ENCODE measurements around the gene XYLT2. TPM values are rescaled to one million over a fixed set of nuclear protein-coding genes. Genes with fewer than 3 reads are reported as not detected.

XYLT2 gene
- total RNA-seq, 1 experiment from 2014 or later: 28.5 TPM

DNA sequence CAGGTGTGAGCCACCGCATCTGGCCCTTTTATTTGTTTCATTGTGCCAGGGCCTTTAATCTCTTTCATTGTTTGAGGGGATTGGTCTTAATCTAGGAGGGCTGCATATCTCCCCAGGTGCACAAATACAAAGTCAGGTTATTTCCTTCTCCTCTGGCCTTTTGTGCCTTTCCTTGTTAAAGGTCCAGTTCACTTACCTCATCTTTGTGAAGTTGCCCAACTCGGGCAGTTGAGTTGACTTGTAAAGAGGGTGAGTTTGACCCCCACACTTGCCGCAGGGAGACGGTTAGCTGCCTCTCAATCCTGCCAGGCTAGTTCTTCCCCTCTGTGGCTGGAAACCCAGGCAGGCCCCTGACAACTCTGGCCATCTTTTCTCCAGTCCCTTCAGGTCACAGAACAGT is 38.3 kb upstream of the XYLT2 start:
- Histone ChIP-seq H3K4me3 (ENCODE audit: low read depth in 2 of 2, low read length in 2 of 2) (no peak overlapping the region), H3K27ac (ENCODE audit: low read length) (no peak overlapping the region), H3K27me3 (ENCODE audit: control insufficient read depth, insufficient read depth, low read length) (no peaks in the 10 kb centered on the region), H3K9me3 (ENCODE audit: control insufficient read depth, insufficient read depth, low read depth, low read length) (no peaks in the 10 kb centered on the region), H3K36me3 (ENCODE audit: control insufficient read depth, insufficient read depth, low read length) (no peaks in the 10 kb centered on the region), H3K4me1 (ENCODE audit: control insufficient read depth, insufficient read depth, low read length) (no peaks in the 10 kb centered on the region)
- ChIA-PET CTCF (no interaction called here), POLR2A (interaction anchor here (0.6 kb wide), 1 partner anchor 10 kb away, joined by 10 read pairs; no protein-coding TSS in a partner anchor)
- TF ChIP-seq, protein P1, sequence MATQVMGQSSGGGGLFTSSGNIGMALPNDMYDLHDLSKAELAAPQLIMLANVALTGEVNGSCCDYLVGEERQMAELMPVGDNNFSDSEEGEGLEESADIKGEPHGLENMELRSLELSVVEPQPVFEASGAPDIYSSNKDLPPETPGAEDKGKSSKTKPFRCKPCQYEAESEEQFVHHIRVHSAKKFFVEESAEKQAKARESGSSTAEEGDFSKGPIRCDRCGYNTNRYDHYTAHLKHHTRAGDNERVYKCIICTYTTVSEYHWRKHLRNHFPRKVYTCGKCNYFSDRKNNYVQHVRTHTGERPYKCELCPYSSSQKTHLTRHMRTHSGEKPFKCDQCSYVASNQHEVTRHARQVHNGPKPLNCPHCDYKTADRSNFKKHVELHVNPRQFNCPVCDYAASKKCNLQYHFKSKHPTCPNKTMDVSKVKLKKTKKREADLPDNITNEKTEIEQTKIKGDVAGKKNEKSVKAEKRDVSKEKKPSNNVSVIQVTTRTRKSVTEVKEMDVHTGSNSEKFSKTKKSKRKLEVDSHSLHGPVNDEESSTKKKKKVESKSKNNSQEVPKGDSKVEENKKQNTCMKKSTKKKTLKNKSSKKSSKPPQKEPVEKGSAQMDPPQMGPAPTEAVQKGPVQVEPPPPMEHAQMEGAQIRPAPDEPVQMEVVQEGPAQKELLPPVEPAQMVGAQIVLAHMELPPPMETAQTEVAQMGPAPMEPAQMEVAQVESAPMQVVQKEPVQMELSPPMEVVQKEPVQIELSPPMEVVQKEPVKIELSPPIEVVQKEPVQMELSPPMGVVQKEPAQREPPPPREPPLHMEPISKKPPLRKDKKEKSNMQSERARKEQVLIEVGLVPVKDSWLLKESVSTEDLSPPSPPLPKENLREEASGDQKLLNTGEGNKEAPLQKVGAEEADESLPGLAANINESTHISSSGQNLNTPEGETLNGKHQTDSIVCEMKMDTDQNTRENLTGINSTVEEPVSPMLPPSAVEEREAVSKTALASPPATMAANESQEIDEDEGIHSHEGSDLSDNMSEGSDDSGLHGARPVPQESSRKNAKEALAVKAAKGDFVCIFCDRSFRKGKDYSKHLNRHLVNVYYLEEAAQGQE (IDR thresholded peaks at IDR 0.05; ENCODE audit: insufficient read depth in 1 of 2, low read depth in 2 of 2, low read length in 1 of 2): no peak
- TF ChIP-seq, protein P2, sequence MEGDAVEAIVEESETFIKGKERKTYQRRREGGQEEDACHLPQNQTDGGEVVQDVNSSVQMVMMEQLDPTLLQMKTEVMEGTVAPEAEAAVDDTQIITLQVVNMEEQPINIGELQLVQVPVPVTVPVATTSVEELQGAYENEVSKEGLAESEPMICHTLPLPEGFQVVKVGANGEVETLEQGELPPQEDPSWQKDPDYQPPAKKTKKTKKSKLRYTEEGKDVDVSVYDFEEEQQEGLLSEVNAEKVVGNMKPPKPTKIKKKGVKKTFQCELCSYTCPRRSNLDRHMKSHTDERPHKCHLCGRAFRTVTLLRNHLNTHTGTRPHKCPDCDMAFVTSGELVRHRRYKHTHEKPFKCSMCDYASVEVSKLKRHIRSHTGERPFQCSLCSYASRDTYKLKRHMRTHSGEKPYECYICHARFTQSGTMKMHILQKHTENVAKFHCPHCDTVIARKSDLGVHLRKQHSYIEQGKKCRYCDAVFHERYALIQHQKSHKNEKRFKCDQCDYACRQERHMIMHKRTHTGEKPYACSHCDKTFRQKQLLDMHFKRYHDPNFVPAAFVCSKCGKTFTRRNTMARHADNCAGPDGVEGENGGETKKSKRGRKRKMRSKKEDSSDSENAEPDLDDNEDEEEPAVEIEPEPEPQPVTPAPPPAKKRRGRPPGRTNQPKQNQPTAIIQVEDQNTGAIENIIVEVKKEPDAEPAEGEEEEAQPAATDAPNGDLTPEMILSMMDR (IDR thresholded peaks at IDR 0.05): no peak
- no peak for TF ChIP-seq POLR2AphosphoS5 (IDR thresholded peaks at IDR 0.05; ENCODE audit: low read depth, low read length)
- TF ChIP-seq SIN3A (IDR thresholded peaks at IDR 0.05; ENCODE audit: borderline replicate concordance, insufficient read depth, low read depth, low read length): no peak
- TF ChIP-seq TCF7L2 (IDR thresholded peaks at IDR 0.05; ENCODE audit: low read depth, low read length): no peak
- intact Hi-C loops (cut with micrococcal nuclease; ENCODE audit: unreplicated experiment): no loop called here
- no TSS peak for BruUV-seq (replicated peaks)
- DNase-seq (ENCODE audit: low read depth, low spot score) (no peak), ATAC-seq (no peak)
- in situ Hi-C loops (cut with HindIII; ENCODE audit: low pct_unique_long_range_greater_than_20kb, low sequenced_read_pairs): no loop called here

DNA sequence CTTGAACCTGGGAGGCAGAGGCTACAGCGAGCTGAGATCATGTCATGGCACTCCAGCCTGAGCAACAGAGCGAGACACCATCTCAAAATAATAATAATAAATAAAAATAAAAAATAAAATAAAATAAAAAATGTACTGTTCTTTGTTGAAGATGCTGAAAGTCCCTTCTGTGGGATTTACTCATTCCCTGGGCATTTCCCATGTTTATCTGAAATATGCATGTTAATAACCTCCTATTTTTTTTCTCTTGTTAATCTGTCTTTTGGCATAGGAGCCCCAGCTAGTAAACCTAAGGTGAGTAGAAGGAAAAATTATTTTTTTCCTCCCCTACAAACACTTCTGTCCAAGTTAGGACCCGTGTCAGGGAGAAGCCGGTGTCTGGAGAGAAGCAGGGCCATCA is 37.3 kb upstream of the XYLT2 start:
- no peak overlapping the region for H3K27ac ChIP-seq (ENCODE audit: low read length)
- ATAC-seq (no peak), DNase-seq (ENCODE audit: low read depth, low spot score) (no peak)
- H3K36me3 ChIP-seq (ENCODE audit: control insufficient read depth, insufficient read depth, low read length): no peaks in the 10 kb centered on the region
- no peak overlapping the region for H3K4me3 ChIP-seq (ENCODE audit: low read depth in 2 of 2, low read length in 2 of 2)
- H3K4me1 ChIP-seq (ENCODE audit: control insufficient read depth, insufficient read depth, low read length): no peaks in the 10 kb centered on the region
- BruUV-seq (replicated peaks): no TSS peak
- intact Hi-C loops (cut with micrococcal nuclease; ENCODE audit: unreplicated experiment) (no loop called here), in situ Hi-C loops (cut with HindIII; ENCODE audit: low pct_unique_long_range_greater_than_20kb, low sequenced_read_pairs) (no loop called here)
- H3K9me3 ChIP-seq (ENCODE audit: control insufficient read depth, insufficient read depth, low read depth, low read length): no peaks in the 10 kb centered on the region
- no peaks in the 10 kb centered on the region for H3K27me3 ChIP-seq (ENCODE audit: control insufficient read depth, insufficient read depth, low read length)
- TF ChIP-seq SIN3A (IDR thresholded peaks at IDR 0.05; ENCODE audit: borderline replicate concordance, insufficient read depth, low read depth, low read length): no peak
- TF ChIP-seq, protein P2 (IDR thresholded peaks at IDR 0.05): no peak
- no peak for TF ChIP-seq POLR2AphosphoS5 (IDR thresholded peaks at IDR 0.05; ENCODE audit: low read depth, low read length)
- TF ChIP-seq TCF7L2 (IDR thresholded peaks at IDR 0.05; ENCODE audit: low read depth, low read length): no peak
- TF ChIP-seq, protein P1 (IDR thresholded peaks at IDR 0.05; ENCODE audit: insufficient read depth in 1 of 2, low read depth in 2 of 2, low read length in 1 of 2): no peak
- ChIA-PET CTCF (interaction anchor here (0.6 to 0.7 kb wide), 2 partner anchors 77 to 171 kb away, joined by 3 read pairs; no protein-coding TSS in a partner anchor), POLR2A (no interaction called here)

Measured in Panc1 (cell line).